K562 (cell line): Measurements from ENCODE around the gene CHST14.

Experiments used
- ATF6 ChIP-seq: sonication (generic); formaldehyde crosslinking; IDR thresholded peaks from 2 replicates; pipeline ENCODE4 v1.4.0; 2020; ENCODE audit warnings: mild to moderate bottlenecking, missing genetic modification reagents
- CTCF ChIP-seq, 3 experiments: IDR thresholded peaks in 2 of 3; conservative IDR thresholded peaks in 1 of 3; 2 replicates each; pipeline ENCODE4 v1.5.1; 2011 to 2012; ENCODE audit warnings: low read length in 3 of 3, mild to moderate bottlenecking in 3 of 3, control low read depth in 2 of 3, improper control_type of control experiment in 1 of 3, inconsistent platforms in 1 of 3, low read depth in 1 of 3, mixed read lengths in 1 of 3, moderate library complexity in 1 of 3; ENCODE audit not compliant: insufficient read depth in 2 of 3
- GATAD2A ChIP-seq: fragments of 450-650 bp; IDR thresholded peaks from 2 replicates; pipeline ENCODE4 v1.6.1; 2017
- JUNB ChIP-seq: fragments of 450-650 bp; formaldehyde crosslinking; conservative IDR thresholded peaks from 2 replicates; pipeline ENCODE4 v1.4.0; 2020; ENCODE audit warnings: mild to moderate bottlenecking
- MAX ChIP-seq: sonication (generic); formaldehyde crosslinking; IDR thresholded peaks from 2 replicates; pipeline ENCODE4 v1.9.0; 2022; ENCODE audit warnings: mild to moderate bottlenecking, missing genetic modification reagents
- MEF2A ChIP-seq: IDR thresholded peaks from 2 replicates; pipeline ENCODE4 v1.6.1; 2011; ENCODE audit warnings: low read depth, mild to moderate bottlenecking, low read length, moderate library complexity; ENCODE audit not compliant: control insufficient read depth
- NELFE ChIP-seq: IDR thresholded peaks from 2 replicates; pipeline ENCODE4 v1.6.1; 2011; ENCODE audit warnings: mild to moderate bottlenecking; ENCODE audit not compliant: insufficient read depth, insufficient read length
- NONO ChIP-seq, 2 experiments: fragments of 200-400 bp in 1 of 2; fragments of 450-650 bp in 1 of 2; formaldehyde crosslinking in 1 of 2; IDR thresholded peaks; 2 replicates each; pipeline ENCODE4 v1.6.1; 2017; ENCODE audit warnings: low read depth in 2 of 2, mild to moderate bottlenecking in 2 of 2, moderate library complexity in 2 of 2, low read length in 1 of 2
- PCBP1 ChIP-seq: fragments of 200-400 bp; formaldehyde crosslinking; IDR thresholded peaks from 2 replicates; pipeline ENCODE4 v1.6.1; 2018; ENCODE audit warnings: mild to moderate bottlenecking, low read depth, low read length; ENCODE audit not compliant: poor library complexity, severe bottlenecking
- POLR2A ChIP-seq: fragments of 450-650 bp; conservative IDR thresholded peaks from 2 replicates; pipeline ENCODE4 v1.6.1; 2016
- RHOXF2B ChIP-seq: fragments of 250-450 bp; sonication (Bioruptor Pico); conservative IDR thresholded peaks from 2 replicates; pipeline ENCODE4 v1.5.1; 2021
- TBL1XR1 ChIP-seq, 2 experiments: IDR thresholded peaks; 2 replicates each; pipeline ENCODE4 v1.6.1; 2012; ENCODE audit warnings: improper control_type of control experiment in 2 of 2, low read length in 2 of 2, mild to moderate bottlenecking in 1 of 2
- ZNF232 ChIP-seq: sonication (generic); formaldehyde crosslinking; IDR thresholded peaks from 2 replicates; pipeline ENCODE4 v1.8.0; 2022; ENCODE audit warnings: mild to moderate bottlenecking, missing genetic modification reagents
- ZNF407 ChIP-seq: fragments of 450-650 bp; IDR thresholded peaks from 2 replicates; pipeline ENCODE4 v1.6.1; 2016; ENCODE audit warnings: low read depth

- no peak for TF ChIP-seq TBL1XR1 (IDR thresholded peaks at IDR 0.05; ENCODE audit: low read length in 2 of 2)
- no peak for TF ChIP-seq MEF2A
- TF ChIP-seq MAX (CRISPR knock-in tag), result no peak
- no peak for TF ChIP-seq NELFE
- TF ChIP-seq JUNB, result no peak
- TF ChIP-seq ATF6, result no peak
- TF ChIP-seq CTCF (IDR thresholded peaks at IDR 0.05 in 2 of 3, conservative IDR thresholded peaks at IDR 0.05 in 1 of 3; ENCODE audit: insufficient read depth in 2 of 3, low read depth in 1 of 3, low read length in 3 of 3), result no peak
- no peak for TF ChIP-seq NONO (IDR thresholded peaks at IDR 0.05; ENCODE audit: low read depth in 2 of 2, low read length in 1 of 2)
- TF ChIP-seq RHOXF2B (CRISPR knock-in tag), result no peak
- no peak for TF ChIP-seq PCBP1
- no peak for TF ChIP-seq GATAD2A
- 0 out of 2 replicates have a peak, but pooled peaks have one; percentile 19 for TF ChIP-seq POLR2A
- TF ChIP-seq ZNF407, result no peak
- no peak for TF ChIP-seq ZNF232
Observed at GRCh38 chr15:40471808-40472150, 995 bp downstream of the CHST14 start.
